HFFc6 (cell line): ENCODE data around the gene SRSF8. TPM values are rescaled to one million over a fixed set of nuclear protein-coding genes. Genes with fewer than 3 reads are reported as not detected.

Experiments used
- DNase-seq: peaks from one replicate; pipeline ENCODE4 v3.0.0-alpha.2; 2018
- H3K27ac Mint-ChIP-seq: 2 replicates; pipeline ENCODE4 v1.8.0; 2020; ENCODE audit warnings: mild to moderate bottlenecking, mixed read lengths
- H3K27me3 Mint-ChIP-seq: 2 replicates; pipeline ENCODE4 v1.8.0; 2021; ENCODE audit warnings: mild to moderate bottlenecking, moderate library complexity, mixed read lengths; ENCODE audit not compliant: insufficient read depth
- H3K36me3 Mint-ChIP-seq: 2 replicates; pipeline ENCODE4 v1.8.0; 2021; ENCODE audit warnings: low read depth, mixed read lengths
- H3K4me1 Mint-ChIP-seq: 2 replicates; pipeline ENCODE4 v1.8.0; 2020; ENCODE audit warnings: low read depth, mixed read lengths
- H3K4me3 Mint-ChIP-seq: 2 replicates; pipeline ENCODE4 v1.8.0; 2020; ENCODE audit warnings: mild to moderate bottlenecking, moderate library complexity, mixed read lengths
- H3K9me3 Mint-ChIP-seq: 2 replicates; pipeline ENCODE4 v1.8.0; 2020; ENCODE audit warnings: mild to moderate bottlenecking, mixed read lengths
- CTCF ChIP-seq: fragments of 200-600 bp; sonication (generic); IDR thresholded peaks from 2 replicates; pipeline ENCODE4 v1.5.0; 2021; ENCODE audit warnings: antibody characterized with exemption, mild to moderate bottlenecking
- total RNA-seq, 6 experiments: library from RNA; stranded (reverse); fragmentation: NEBNext Ultra II Directional; extraction: Animal tissue kit (Norgen Biotek cat#: 25700); gene quantifications; 2 replicates in 1 of 6; 3 replicates in 5 of 6; pipeline ENCODE4 v1.2.3, GENCODE V29; 2021

The SRSF8 gene
- total RNA-seq, 6 experiments from 2014 or later = 27.7 to 35.6 (median 32.6) TPM

GRCh38 chr11:95059046-95059445, 7.7 kb upstream of the SRSF8 start:
- Mint-ChIP-seq H3K9me3 (no peaks in the 10 kb centered on the region), H3K27me3 (peaks cover 9% of the 10 kb centered on the region), H3K4me3 (no peak overlapping the region), H3K4me1 (no peaks in the 10 kb centered on the region), H3K27ac (no peak overlapping the region), H3K36me3 (no peaks in the 10 kb centered on the region)
- TF ChIP-seq CTCF = no peak
- DNase-seq = no peak

- TF ChIP-seq CTCF = no peak
- H3K4me3 Mint-ChIP-seq = no peak overlapping the region
- H3K27ac Mint-ChIP-seq = no peak overlapping the region
- peaks cover 5% of the 10 kb centered on the region; the same call in 1 of the 2 replicates for H3K36me3 Mint-ChIP-seq
- no peaks in the 10 kb centered on the region for H3K9me3 Mint-ChIP-seq
- DNase-seq = no peak
- H3K27me3 Mint-ChIP-seq = 0 out of 2 replicates have a peak, but pooled peaks cover 3% of the 10 kb centered on the region
- H3K4me1 Mint-ChIP-seq = peaks cover 24% of the 10 kb centered on the region
Measured at GRCh38 chr11:95065336-95065735, 1.4 kb upstream of the SRSF8 start.

GRCh38 chr11:95067039-95067840, 521 bp downstream of the SRSF8 start:
- Mint-ChIP-seq H3K27ac (peak overlapping the region; percentile 97), H3K9me3 (no peaks in the 10 kb centered on the region), H3K36me3 (peaks cover 9% of the 10 kb centered on the region; the same call in 1 of the 2 replicates), H3K4me3 (peak overlapping the region; percentile 100), H3K4me1 (peaks cover 29% of the 10 kb centered on the region), H3K27me3 (peaks cover 4% of the 10 kb centered on the region; the same call in 1 of the 2 replicates)
- TF ChIP-seq CTCF = peak; percentile 73
- peak; percentile 74 for DNase-seq

GRCh38 chr11:95067841-95068219, 1.1 kb downstream of the SRSF8 start:
- DNase-seq = no peak
- Mint-ChIP-seq H3K9me3 (no peaks in the 10 kb centered on the region), H3K27ac (peak overlapping the region; percentile 97), H3K36me3 (peaks cover 9% of the 10 kb centered on the region; the same call in 1 of the 2 replicates), H3K27me3 (peaks cover 4% of the 10 kb centered on the region; the same call in 1 of the 2 replicates), H3K4me3 (peak overlapping the region; percentile 100), H3K4me1 (peaks cover 29% of the 10 kb centered on the region)
- TF ChIP-seq CTCF = no peak

- Mint-ChIP-seq H3K36me3 (peaks cover 9% of the 10 kb centered on the region; the same call in 1 of the 2 replicates), H3K9me3 (no peaks in the 10 kb centered on the region), H3K27me3 (peaks cover 4% of the 10 kb centered on the region; the same call in 1 of the 2 replicates), H3K4me3 (peak overlapping the region; percentile 100), H3K4me1 (peaks cover 29% of the 10 kb centered on the region), H3K27ac (peak overlapping the region; percentile 97)
- TF ChIP-seq CTCF = no peak
- peak; percentile 97 for DNase-seq
Measured at GRCh38 chr11:95068549-95068948, 1.8 kb downstream of the SRSF8 start.
